Measurements from ENCODE around the gene EWSR1.

EWSR1 gene

GRCh38 chr22:29320546-29320945 lies 52.5 kb downstream of the EWSR1 start:
- no peak for DNase-seq

- DNase-seq = no peak
Observed at GRCh38 chr22:29323641-29324040, 55.6 kb downstream of the EWSR1 start.

GRCh38 chr22:29325356-29325755 lies 57.3 kb downstream of the EWSR1 start:
- DNase-seq = no peak

- no peak for DNase-seq
Observed at GRCh38 chr22:29325785-29326315, 57.8 kb downstream of the EWSR1 start.

GRCh38 chr22:29326481-29326880 lies 58.4 kb downstream of the EWSR1 start:
- DNase-seq = no peak

GRCh38 chr22:29327089-29327764 lies 59.2 kb downstream of the EWSR1 start:
- DNase-seq = no peak

GRCh38 chr22:29328055-29328454 lies 60.0 kb downstream of the EWSR1 start:
- no peak for DNase-seq

- no peak for DNase-seq
Observed at GRCh38 chr22:29328566-29329500, 60.8 kb downstream of the EWSR1 start.

- DNase-seq = no peak
Observed at GRCh38 chr22:29329581-29329980, 61.5 kb downstream of the EWSR1 start.

- no peak for DNase-seq
Observed at GRCh38 chr22:29330291-29330690, 62.2 kb downstream of the EWSR1 start.

- no peak for DNase-seq
Observed at GRCh38 chr22:29330753-29331152, 62.7 kb downstream of the EWSR1 start.

- no peak for DNase-seq
Observed at GRCh38 chr22:29331213-29331612, 63.1 kb downstream of the EWSR1 start.

- DNase-seq = no peak
Observed at GRCh38 chr22:29331658-29332300, 63.7 kb downstream of the EWSR1 start.

GRCh38 chr22:29332886-29333496 lies 64.9 kb downstream of the EWSR1 start:
- no peak for DNase-seq

- DNase-seq = no peak
Observed at GRCh38 chr22:29334148-29334547, 66.1 kb downstream of the EWSR1 start.

- no peak for DNase-seq
Observed at GRCh38 chr22:29334696-29335344, 66.8 kb downstream of the EWSR1 start.

GRCh38 chr22:29335656-29336055 lies 67.6 kb downstream of the EWSR1 start:
- no peak for DNase-seq

- DNase-seq = no peak
Observed at GRCh38 chr22:29336751-29337490, 68.9 kb downstream of the EWSR1 start.

- DNase-seq = no peak
Observed at GRCh38 chr22:29337631-29338284, 69.7 kb downstream of the EWSR1 start.

GRCh38 chr22:29338398-29338797 lies 70.3 kb downstream of the EWSR1 start:
- no peak for DNase-seq
